Stimulated activated naive B cell treated with anti-CD40 and anti-IgM and Interleukin-4, amounts not matched to agents 10 μg/mL and 1 μg/mL and 100 μg/mL, for 72 hours (primary cell): ENCODE data around the gene SNRPN.
"Not testable (repeated sequence)": the region's sequence is repeated elsewhere in the genome, so short reads cannot be mapped to it uniquely, and the experiment has no call there.

Experiments
- ATAC-seq, 2 donors: fragments of 150-1000 bp; cut with Tn5 transposase; replicated peaks; 2 replicates each; pipeline ENCODE4 v1.10.0; 2021; ENCODE audit warnings: moderate library complexity in 1 of 2
- DNase-seq: peaks from one replicate; pipeline ENCODE4 v3.0.0; 2021
- H3K27ac Mint-ChIP-seq: one replicate; pipeline ENCODE4 v1.8.0; 2022; ENCODE audit warnings: mild to moderate bottlenecking, mixed read lengths
- H3K27me3 Mint-ChIP-seq, 2 donors: one replicate each; pipeline ENCODE4 v1.8.0; 2022; ENCODE audit warnings: mixed read lengths in 2 of 2
- H3K36me3 Mint-ChIP-seq, 2 donors: one replicate each; pipeline ENCODE4 v1.8.0; 2022; ENCODE audit warnings: mixed read lengths in 2 of 2, mild to moderate bottlenecking in 1 of 2
- H3K4me1 Mint-ChIP-seq, 2 donors: one replicate each; pipeline ENCODE4 v1.8.0; 2022; ENCODE audit warnings: mixed read lengths in 2 of 2, mild to moderate bottlenecking in 1 of 2
- H3K4me3 Mint-ChIP-seq, 2 donors: one replicate each; pipeline ENCODE4 v1.8.0; 2022; ENCODE audit warnings: mild to moderate bottlenecking in 2 of 2, mixed read lengths in 2 of 2, moderate library complexity in 1 of 2
- H3K9me3 Mint-ChIP-seq, 2 donors: one replicate each; pipeline ENCODE4 v1.8.0; 2022; ENCODE audit warnings: mixed read lengths in 2 of 2, mild to moderate bottlenecking in 1 of 2

The SNRPN gene

DNA sequence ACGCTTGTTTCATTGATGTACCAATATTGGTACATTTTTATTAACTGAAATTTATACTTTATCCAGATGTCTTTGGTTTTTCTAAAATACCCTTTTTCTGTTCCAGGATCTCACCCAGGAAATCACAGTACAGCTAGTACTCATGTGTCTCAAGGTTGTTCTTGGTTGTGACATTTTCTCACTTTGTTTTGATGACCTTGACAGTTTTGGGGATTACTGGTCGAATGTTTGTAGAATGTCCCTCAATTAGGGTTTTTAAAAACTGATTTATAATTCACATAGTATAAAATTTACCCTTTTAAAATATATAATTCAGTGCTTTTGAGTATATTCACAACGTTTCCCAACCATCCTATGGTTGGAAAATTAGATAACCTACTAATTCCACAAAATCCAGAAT is 6.3 kb upstream of the SNRPN start:
- no peaks in the 10 kb centered on the region for H3K36me3 Mint-ChIP-seq
- no peak for DNase-seq
- no peak overlapping the region for H3K27ac Mint-ChIP-seq
- no peak for ATAC-seq
- no peaks in the 10 kb centered on the region for H3K27me3 Mint-ChIP-seq
- no peaks in the 10 kb centered on the region for H3K4me1 Mint-ChIP-seq
- H3K9me3 Mint-ChIP-seq, result no peaks in the 10 kb centered on the region
- no peak overlapping the region for H3K4me3 Mint-ChIP-seq

- Mint-ChIP-seq H3K9me3 (peaks cover 2 to 5% of the 10 kb centered on the region in 2 donors), H3K27me3 (no peaks in the 10 kb centered on the region), H3K4me3 (peak overlapping the region; percentile 97 to 99), H3K27ac (peak overlapping the region; percentile 98), H3K36me3 (peaks cover 2 to 3% of the 10 kb centered on the region in 2 donors), H3K4me1 (peaks cover 2 to 6% of the 10 kb centered on the region in 2 donors)
- DNase-seq (no peak), ATAC-seq (peak in 1 of 2 donors; percentile 4)
Measured at GRCh38 chr15:24955531-24955921, 739 bp downstream of the SNRPN start.

GRCh38 chr15:24956111-24956838 is 1.5 kb downstream of the SNRPN start:
- DNase-seq, result peak; percentile 59
- H3K4me1 Mint-ChIP-seq, result peaks cover 6 to 7% of the 10 kb centered on the region in 2 donors

GRCh38 chr15:24957691-24958090 is 2.9 kb downstream of the SNRPN start:
- H3K27me3 Mint-ChIP-seq, result no peaks in the 10 kb centered on the region
- DNase-seq (no peak), ATAC-seq (no peak)
- peaks cover 2 to 3% of the 10 kb centered on the region in 2 donors for H3K36me3 Mint-ChIP-seq
- no peak overlapping the region for H3K27ac Mint-ChIP-seq
- peaks cover 6 to 7% of the 10 kb centered on the region in 2 donors for H3K4me1 Mint-ChIP-seq
- H3K9me3 Mint-ChIP-seq, result peaks cover 2 to 5% of the 10 kb centered on the region in 2 donors
- H3K4me3 Mint-ChIP-seq, result peak overlapping the region in 1 of 2 donors; percentile 56

More at GRCh38 chr15:24956111-24956838, 1.5 kb downstream of the SNRPN start:
- peak; percentile 76 to 80 for ATAC-seq
- Mint-ChIP-seq H3K27ac (peak overlapping the region; percentile 98), H3K9me3 (peaks cover 2 to 5% of the 10 kb centered on the region in 2 donors), H3K27me3 (no peaks in the 10 kb centered on the region), H3K4me3 (peak overlapping the region; percentile 97 to 99), H3K36me3 (peaks cover 2 to 3% of the 10 kb centered on the region in 2 donors)

DNA sequence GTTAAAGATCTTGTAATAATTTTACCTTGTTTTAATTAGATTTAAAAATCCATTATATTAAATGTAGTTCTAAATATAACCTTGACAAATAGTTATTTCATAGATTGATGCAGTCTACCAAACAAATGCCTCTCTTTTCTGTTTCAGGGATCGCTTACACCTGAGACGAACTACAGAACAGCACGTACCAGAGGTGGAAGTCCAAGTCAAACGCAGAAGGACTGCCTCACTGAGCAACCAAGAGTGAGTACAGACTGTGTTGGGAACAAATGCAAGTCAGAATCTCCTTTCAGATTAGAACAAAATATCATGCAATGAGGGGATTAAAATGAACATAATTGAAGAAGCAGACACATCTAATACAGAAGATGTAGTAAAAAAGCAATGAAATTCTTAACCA is 7.2 kb downstream of the SNRPN start:
- H3K27me3 Mint-ChIP-seq, result no peaks in the 10 kb centered on the region
- no peak for DNase-seq
- H3K27ac Mint-ChIP-seq, result no peak overlapping the region
- peaks cover 10 to 32% of the 10 kb centered on the region in 2 donors for H3K36me3 Mint-ChIP-seq
- no peak for ATAC-seq
- peaks cover 3 to 4% of the 10 kb centered on the region in 2 donors for H3K9me3 Mint-ChIP-seq
- no peak overlapping the region for H3K4me3 Mint-ChIP-seq
- peaks cover 4 to 7% of the 10 kb centered on the region in 2 donors for H3K4me1 Mint-ChIP-seq

GRCh38 chr15:24962880-24963279 is 8.1 kb downstream of the SNRPN start:
- H3K27ac Mint-ChIP-seq, result no peak overlapping the region
- H3K4me3 Mint-ChIP-seq, result no peak overlapping the region
- DNase-seq, result no peak
- no peak for ATAC-seq
- H3K4me1 Mint-ChIP-seq, result peaks cover 0 to 7% of the 10 kb centered on the region in 2 donors
- H3K36me3 Mint-ChIP-seq, result peaks cover 16 to 38% of the 10 kb centered on the region in 2 donors
- H3K9me3 Mint-ChIP-seq, result peaks cover 0 to 4% of the 10 kb centered on the region in 2 donors
- H3K27me3 Mint-ChIP-seq, result no peaks in the 10 kb centered on the region

- ATAC-seq, result no peak
- peaks cover 21 to 44% of the 10 kb centered on the region in 2 donors for H3K36me3 Mint-ChIP-seq
Measured at GRCh38 chr15:24966364-24967103, 11.7 kb downstream of the SNRPN start.

DNA sequence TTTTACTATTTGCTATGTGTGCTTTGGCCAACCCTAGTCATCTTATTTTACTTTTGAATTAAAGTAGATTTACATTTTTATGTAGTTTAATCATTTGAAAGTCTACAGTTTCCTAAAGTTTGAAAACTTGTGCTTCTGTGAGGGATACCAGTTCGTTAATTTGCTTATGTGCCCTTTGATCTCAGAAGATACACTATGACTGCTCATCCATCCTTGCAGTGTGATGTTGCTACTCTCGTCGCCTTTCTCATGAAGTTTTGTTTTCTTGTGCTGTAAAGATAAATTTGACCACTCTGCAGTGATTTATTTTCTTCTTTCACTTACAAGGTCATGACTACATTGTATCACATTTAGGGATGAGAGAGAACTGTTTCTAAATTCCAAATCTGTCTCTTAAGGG is 16.3 kb downstream of the SNRPN start:
- Mint-ChIP-seq H3K4me1 (no peaks in the 10 kb centered on the region), H3K9me3 (peaks cover 9 to 10% of the 10 kb centered on the region in 2 donors), H3K36me3 (peaks cover 32 to 46% of the 10 kb centered on the region in 2 donors), H3K27me3 (no peaks in the 10 kb centered on the region), H3K4me3 (no peak overlapping the region), H3K27ac (no peak overlapping the region)
- DNase-seq (no peak), ATAC-seq (no peak)

More at GRCh38 chr15:24966364-24967103, 11.7 kb downstream of the SNRPN start:
- Mint-ChIP-seq H3K4me1 (no peaks in the 10 kb centered on the region), H3K4me3 (no peak overlapping the region), H3K9me3 (peaks cover 0 to 3% of the 10 kb centered on the region in 2 donors), H3K27me3 (no peaks in the 10 kb centered on the region), H3K27ac (no peak overlapping the region)
- DNase-seq, result no peak

GRCh38 chr15:24971772-24972171 is 17.0 kb downstream of the SNRPN start:
- Mint-ChIP-seq H3K27me3 (no peaks in the 10 kb centered on the region), H3K4me1 (no peaks in the 10 kb centered on the region), H3K4me3 (no peak overlapping the region), H3K27ac (no peak overlapping the region), H3K9me3 (peaks cover 11 to 15% of the 10 kb centered on the region in 2 donors), H3K36me3 (peaks cover 39 to 47% of the 10 kb centered on the region in 2 donors)
- ATAC-seq (no peak), DNase-seq (no peak)

DNA sequence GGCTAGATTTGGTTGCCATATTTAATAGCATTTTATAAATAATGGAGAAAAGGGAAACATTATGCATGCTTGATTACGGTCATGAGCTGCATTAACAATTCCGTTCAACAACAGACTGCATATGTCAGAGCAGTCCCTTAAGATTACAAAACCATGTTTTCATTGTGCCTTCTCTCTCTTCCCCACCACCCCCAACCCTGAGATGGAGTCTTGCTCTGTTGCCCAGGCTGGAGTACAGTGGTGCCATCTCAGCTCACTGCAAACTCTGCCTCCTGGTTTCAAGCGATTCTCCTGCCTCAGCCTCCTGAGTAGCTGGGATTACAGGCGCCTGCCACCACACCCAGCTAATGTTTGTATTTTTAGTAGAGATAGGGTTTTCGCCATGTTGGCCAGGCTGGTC is 17.9 kb downstream of the SNRPN start:
- ATAC-seq, DNase-seq, H3K4me3 Mint-ChIP-seq, H3K4me1 Mint-ChIP-seq, H3K27me3 Mint-ChIP-seq: not testable (repeated sequence)
- peak overlapping the region; percentile 69 for H3K27ac Mint-ChIP-seq
- peaks cover 39 to 50% of the 10 kb centered on the region in 2 donors for H3K36me3 Mint-ChIP-seq
- H3K9me3 Mint-ChIP-seq, result peaks cover 12 to 15% of the 10 kb centered on the region in 2 donors

GRCh38 chr15:24976932-24977331 is 22.1 kb downstream of the SNRPN start:
- peaks cover 0 to 2% of the 10 kb centered on the region in 2 donors for H3K4me1 Mint-ChIP-seq
- no peak overlapping the region for H3K27ac Mint-ChIP-seq
- peaks cover 12 to 20% of the 10 kb centered on the region in 2 donors for H3K9me3 Mint-ChIP-seq
- DNase-seq (no peak), ATAC-seq (no peak)
- peaks cover 56 to 68% of the 10 kb centered on the region in 2 donors for H3K36me3 Mint-ChIP-seq
- no peak overlapping the region for H3K4me3 Mint-ChIP-seq
- H3K27me3 Mint-ChIP-seq, result no peaks in the 10 kb centered on the region

- peaks cover 0 to 2% of the 10 kb centered on the region in 2 donors for H3K4me1 Mint-ChIP-seq
- H3K36me3 Mint-ChIP-seq, result peaks cover 60 to 75% of the 10 kb centered on the region in 2 donors
- no peak for DNase-seq
- no peak for ATAC-seq
- H3K9me3 Mint-ChIP-seq, result peaks cover 12 to 20% of the 10 kb centered on the region in 2 donors
- no peaks in the 10 kb centered on the region for H3K27me3 Mint-ChIP-seq
- no peak overlapping the region for H3K4me3 Mint-ChIP-seq
- H3K27ac Mint-ChIP-seq, result no peak overlapping the region
Measured at GRCh38 chr15:24977686-24978085, 22.9 kb downstream of the SNRPN start.

DNA sequence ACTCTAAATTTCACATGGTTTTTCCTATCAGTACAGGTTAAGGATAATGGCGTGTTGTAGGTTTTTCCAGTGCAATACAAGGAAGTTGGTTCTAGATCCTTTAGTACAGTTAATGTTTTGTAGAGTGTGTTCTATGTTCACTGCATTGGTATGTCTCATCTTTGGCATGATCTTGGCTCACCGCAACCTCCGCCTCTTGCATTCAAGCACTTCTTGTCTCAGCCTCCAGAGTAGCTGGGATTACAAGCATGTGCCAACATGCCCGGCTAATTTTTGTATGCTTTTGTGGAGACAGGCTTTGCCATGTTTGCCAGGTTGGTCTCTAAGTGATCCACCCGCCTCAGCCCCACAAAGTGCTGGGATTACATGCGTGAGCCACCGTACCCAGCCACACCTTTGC is 30.4 kb downstream of the SNRPN start:
- no peaks in the 10 kb centered on the region for H3K4me1 Mint-ChIP-seq
- peaks cover 17 to 23% of the 10 kb centered on the region in 2 donors for H3K9me3 Mint-ChIP-seq
- no peaks in the 10 kb centered on the region for H3K27me3 Mint-ChIP-seq
- no peak overlapping the region for H3K27ac Mint-ChIP-seq
- DNase-seq (no peak), ATAC-seq (no peak)
- H3K36me3 Mint-ChIP-seq, result peaks cover 55 to 71% of the 10 kb centered on the region in 2 donors
- H3K4me3 Mint-ChIP-seq, result no peak overlapping the region

DNA sequence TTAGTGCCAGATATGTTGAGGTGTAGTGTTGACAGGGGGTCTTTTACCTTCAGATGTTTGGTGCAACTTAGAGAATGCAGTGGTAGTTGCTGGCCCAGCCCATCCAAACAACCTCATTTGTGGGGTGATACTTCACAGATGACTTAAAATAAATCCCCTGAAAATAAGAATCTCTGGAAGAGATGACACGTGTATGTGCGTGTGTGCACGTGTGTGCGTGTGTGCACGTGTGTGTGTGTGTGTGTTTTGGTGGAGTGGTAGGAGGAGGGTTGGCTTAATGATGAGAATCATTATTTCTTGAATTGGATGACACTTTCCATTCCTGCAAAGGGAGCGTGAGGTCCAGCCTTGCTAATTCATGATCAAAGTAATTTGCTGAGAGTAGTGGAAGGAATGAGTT is 31.9 kb downstream of the SNRPN start:
- Mint-ChIP-seq H3K27ac (no peak overlapping the region), H3K4me1 (no peaks in the 10 kb centered on the region), H3K4me3 (no peak overlapping the region), H3K36me3 (peaks cover 53 to 74% of the 10 kb centered on the region in 2 donors), H3K9me3 (peaks cover 18 to 24% of the 10 kb centered on the region in 2 donors), H3K27me3 (no peaks in the 10 kb centered on the region)
- DNase-seq (no peak), ATAC-seq (no peak)
